GM12892 (cell line): ENCODE data around the gene ZNHIT3.

Source experiments
- POLR2A ChIP-seq: IDR thresholded peaks from 2 replicates; pipeline ENCODE4 v1.6.1; 2011; ENCODE audit warnings: low read depth, low read length, control low read depth
- POLR2AphosphoS5 ChIP-seq: IDR thresholded peaks from 2 replicates; pipeline ENCODE4 v1.6.1; 2011; ENCODE audit warnings: low read depth, low read length, control low read depth

- no peak for TF ChIP-seq POLR2A
- TF ChIP-seq POLR2AphosphoS5 = no peak
These were observed 677 bp upstream of the ZNHIT3 start for GRCh38 chr17:36485805-36486203.
